Adipocyte (in vitro differentiated cells): ENCODE measurements around the gene PDHA1.

Experiments
- DNase-seq: peaks from one replicate; pipeline ENCODE4 v3.0.0-alpha.2; 2015; ENCODE audit warnings: low read depth
- H3K27me3 ChIP-seq: replicated peaks from 2 replicates; pipeline ENCODE4 v1.7.0; 2013; ENCODE audit warnings: mild to moderate bottlenecking, low read length, moderate library complexity; ENCODE audit not compliant: control insufficient read depth, insufficient read depth
- H3K36me3 ChIP-seq: 2 replicates; pipeline ENCODE4 v1.7.0; 2013; ENCODE audit warnings: low read length, mild to moderate bottlenecking, moderate library complexity; ENCODE audit not compliant: control insufficient read depth, insufficient read depth, severe bottlenecking
- H3K4me1 ChIP-seq: 2 replicates; pipeline ENCODE4 v1.7.0; 2013; ENCODE audit warnings: mild to moderate bottlenecking, low read length, moderate library complexity; ENCODE audit not compliant: control insufficient read depth, insufficient read depth
- H3K4me3 ChIP-seq: 2 replicates; pipeline ENCODE4 v1.7.0; 2013; ENCODE audit warnings: mild to moderate bottlenecking, low read length, moderate library complexity
- H3K9ac ChIP-seq: 2 replicates; pipeline ENCODE4 v1.7.0; 2013; ENCODE audit warnings: mild to moderate bottlenecking, low read length, moderate library complexity
- H3K9me3 ChIP-seq: 2 replicates; pipeline ENCODE4 v1.7.0; 2013; ENCODE audit warnings: mild to moderate bottlenecking, low read length, moderate library complexity; ENCODE audit not compliant: control insufficient read depth

Gene PDHA1

DNA sequence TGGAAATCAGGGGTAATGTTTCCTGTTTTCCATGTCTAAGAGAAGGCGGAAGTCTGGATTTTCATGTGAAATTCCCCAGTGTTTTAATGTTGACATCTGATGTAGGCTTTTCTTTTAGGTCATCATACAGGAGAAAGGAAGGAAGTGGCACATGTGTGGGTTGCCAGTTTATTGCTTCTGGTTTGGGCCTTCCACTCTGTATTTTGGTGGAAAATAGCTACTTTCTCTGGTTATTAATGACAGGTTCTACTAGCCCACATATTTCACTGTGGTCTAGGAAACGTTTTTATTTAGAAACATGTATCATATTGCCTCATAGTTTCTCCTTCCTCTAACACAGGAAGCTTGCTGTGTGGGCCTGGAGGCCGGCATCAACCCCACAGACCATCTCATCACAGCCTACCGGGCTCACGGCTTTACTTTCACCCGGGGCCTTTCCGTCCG lies 7.2 kb downstream of the PDHA1 start:
- H3K36me3 ChIP-seq: peaks cover 53% of the 10 kb centered on the region

DNA sequence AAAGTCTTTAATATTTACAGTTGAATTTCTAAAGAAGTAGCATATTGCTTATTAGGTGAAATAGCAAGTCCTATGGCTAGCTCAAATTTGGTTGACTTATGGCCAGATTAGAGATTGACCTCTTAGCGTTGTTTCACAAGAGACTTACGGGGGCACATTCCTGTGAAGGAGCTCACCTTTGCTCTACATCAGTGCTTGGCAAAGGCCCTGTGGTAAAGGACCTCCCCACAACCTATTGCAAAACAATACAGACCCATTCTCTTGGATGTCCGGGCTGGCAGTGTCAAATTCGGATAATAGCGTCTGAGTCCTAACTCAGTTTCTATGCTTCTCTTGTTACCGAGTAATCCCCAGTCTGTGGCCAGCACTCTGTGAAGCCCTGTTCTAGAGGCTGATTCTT lies 10.9 kb downstream of the PDHA1 start:
- H3K36me3 ChIP-seq: peaks cover 88% of the 10 kb centered on the region
- no peak for DNase-seq

More for the DNA sequence above, 7.2 kb downstream of the PDHA1 start:
- no peak for DNase-seq
- Histone ChIP-seq H3K9ac (no peak overlapping the region), H3K27me3 (no peaks in the 10 kb centered on the region), H3K9me3 (no peaks in the 10 kb centered on the region), H3K4me3 (no peak overlapping the region), H3K4me1 (peaks cover 28% of the 10 kb centered on the region)

DNA sequence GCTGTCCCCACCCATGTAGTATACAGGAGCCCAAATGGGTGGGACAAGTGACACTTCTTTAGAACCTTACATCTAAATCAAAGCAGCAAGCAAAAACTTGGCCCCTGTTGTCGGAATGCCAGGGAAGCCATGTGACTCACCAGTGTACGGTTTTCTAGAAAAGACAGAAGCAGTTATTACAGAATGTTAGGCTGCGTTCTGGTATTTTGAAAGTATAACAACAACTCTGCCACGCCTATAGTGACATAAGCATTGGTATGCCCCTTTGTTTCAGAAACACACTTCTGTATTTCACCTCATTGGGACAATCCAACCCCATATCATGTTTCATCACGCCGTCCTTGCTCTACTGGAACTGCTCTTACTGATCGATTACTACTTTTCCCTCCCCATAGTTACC lies 14.8 kb downstream of the PDHA1 start:
- H3K9ac ChIP-seq: no peak overlapping the region
- no peak overlapping the region for H3K4me3 ChIP-seq
- H3K9me3 ChIP-seq: no peaks in the 10 kb centered on the region
- DNase-seq: no peak
- H3K4me1 ChIP-seq: peaks cover 8% of the 10 kb centered on the region
- peaks cover 75% of the 10 kb centered on the region for H3K36me3 ChIP-seq
- no peaks in the 10 kb centered on the region for H3K27me3 ChIP-seq

More for the DNA sequence above, 10.9 kb downstream of the PDHA1 start:
- no peak overlapping the region for H3K9ac ChIP-seq
- no peaks in the 10 kb centered on the region for H3K9me3 ChIP-seq
- peaks cover 8% of the 10 kb centered on the region for H3K4me1 ChIP-seq
- H3K4me3 ChIP-seq: no peak overlapping the region
- no peaks in the 10 kb centered on the region for H3K27me3 ChIP-seq

DNA sequence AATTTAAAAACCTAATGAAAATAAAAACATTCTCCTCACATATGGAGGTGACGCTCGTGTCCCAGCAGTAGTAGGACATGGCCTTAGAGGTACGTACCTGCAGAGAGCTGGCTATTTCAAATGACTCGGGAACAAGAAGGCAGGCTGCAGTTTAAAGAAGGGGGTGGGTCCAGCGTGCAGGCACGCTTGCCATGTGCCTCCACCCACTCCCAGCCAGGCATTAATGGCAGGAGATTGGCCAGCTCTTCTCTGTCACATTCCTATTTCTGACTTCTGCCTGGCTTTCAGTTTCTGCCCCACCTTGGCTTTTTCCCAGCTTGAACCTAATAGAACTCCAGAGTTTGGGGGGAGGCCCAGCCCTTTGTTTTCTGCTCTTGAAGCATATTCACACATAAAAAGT lies 17.2 kb downstream of the PDHA1 start:
- H3K27me3 ChIP-seq: no peaks in the 10 kb centered on the region
- peaks cover 55% of the 10 kb centered on the region for H3K36me3 ChIP-seq
- no peaks in the 10 kb centered on the region for H3K9me3 ChIP-seq
- no peak overlapping the region for H3K4me3 ChIP-seq
- DNase-seq: no peak
- H3K9ac ChIP-seq: no peak overlapping the region
- H3K4me1 ChIP-seq: no peaks in the 10 kb centered on the region

DNA sequence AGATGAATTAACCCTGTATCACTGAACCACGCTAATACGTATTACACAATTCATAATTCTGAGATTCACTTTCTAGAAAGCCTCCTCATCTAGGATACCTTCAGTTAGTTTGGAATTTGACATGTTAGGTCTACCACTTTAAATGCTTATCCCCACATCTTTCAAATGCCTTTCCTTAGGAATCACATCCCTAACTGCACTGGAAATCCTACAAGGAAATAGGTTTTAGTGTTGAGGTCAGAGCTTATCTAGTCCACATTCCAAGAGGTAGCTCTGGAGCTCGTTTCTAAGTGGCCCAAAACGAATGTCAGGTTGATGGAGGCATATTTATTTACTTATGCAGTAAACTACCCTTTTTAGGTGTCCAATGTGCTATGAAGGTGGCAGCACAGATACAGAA lies 18.0 kb downstream of the PDHA1 start:
- Histone ChIP-seq H3K4me3 (no peak overlapping the region), H3K36me3 (peaks cover 47% of the 10 kb centered on the region), H3K27me3 (no peaks in the 10 kb centered on the region), H3K9me3 (no peaks in the 10 kb centered on the region), H3K9ac (no peak overlapping the region), H3K4me1 (no peaks in the 10 kb centered on the region)
- DNase-seq: no peak

DNA sequence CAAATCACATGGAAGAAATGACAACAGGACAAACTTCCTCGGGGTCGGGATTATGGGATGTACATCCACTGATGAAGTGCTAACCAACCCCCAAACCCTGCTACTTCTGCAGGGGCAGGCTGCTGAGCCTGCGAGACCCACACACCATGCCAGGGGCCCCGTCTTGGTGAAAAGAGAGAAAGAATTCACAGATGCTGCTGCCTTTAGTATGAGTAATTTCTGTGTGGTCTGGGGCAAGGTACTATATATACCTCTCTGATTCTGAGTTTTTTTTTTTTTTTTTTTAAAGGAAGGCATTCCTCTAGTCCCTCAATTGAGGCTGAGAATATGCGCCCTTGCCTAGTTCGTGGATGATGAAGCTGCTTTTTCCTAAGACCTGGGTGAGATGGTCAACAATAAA lies 24.8 kb downstream of the PDHA1 start:
- Histone ChIP-seq H3K9me3 (no peaks in the 10 kb centered on the region), H3K27me3 (peaks cover 4% of the 10 kb centered on the region), H3K4me1 (peaks cover 8% of the 10 kb centered on the region), H3K9ac (no peak overlapping the region), H3K36me3 (no peaks in the 10 kb centered on the region), H3K4me3 (no peak overlapping the region)
- DNase-seq: no peak

DNA sequence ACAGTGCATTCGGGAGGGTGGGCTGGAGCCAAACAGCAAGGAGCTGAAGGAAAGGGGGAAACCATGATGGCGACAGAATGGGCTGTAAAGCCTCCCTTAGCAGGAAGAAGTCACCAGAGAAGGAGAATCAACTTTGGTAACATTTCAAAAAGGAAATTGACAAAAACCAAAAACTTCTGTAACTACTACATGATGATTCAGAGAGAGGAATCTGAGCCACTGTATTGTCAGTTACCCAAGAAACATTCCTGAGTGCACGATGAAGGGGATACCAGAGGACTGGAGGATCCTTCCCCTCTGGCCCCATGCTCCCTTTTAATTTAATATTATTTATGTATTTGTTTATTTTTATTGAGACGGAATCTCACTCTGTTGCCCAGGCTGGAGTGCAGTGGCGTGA lies 26.3 kb downstream of the PDHA1 start:
- no peaks in the 10 kb centered on the region for H3K36me3 ChIP-seq
- no peak overlapping the region for H3K4me3 ChIP-seq
- no peak overlapping the region for H3K9ac ChIP-seq
- DNase-seq: peak; percentile 40
- H3K27me3 ChIP-seq: peaks cover 17% of the 10 kb centered on the region
- H3K4me1 ChIP-seq: peaks cover 8% of the 10 kb centered on the region
- H3K9me3 ChIP-seq: no peaks in the 10 kb centered on the region

DNA sequence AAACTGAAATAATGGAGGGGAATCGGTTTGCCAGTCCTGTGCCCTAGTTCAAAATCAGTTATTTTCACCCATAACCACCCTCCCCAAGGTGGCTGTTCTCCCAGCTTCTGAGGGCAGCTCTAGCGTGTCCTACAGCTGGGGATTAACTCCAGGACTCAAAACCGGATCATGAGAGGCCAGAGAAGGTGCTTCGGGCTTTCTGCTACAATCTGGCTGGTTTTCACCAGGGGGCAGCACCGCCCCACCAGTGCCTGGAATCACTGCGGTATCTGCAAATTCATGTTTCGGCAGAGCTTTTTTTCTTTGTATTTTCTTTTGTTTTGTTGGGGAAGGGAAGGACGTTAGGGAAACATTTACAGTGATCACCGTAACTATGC lies 28.4 kb downstream of the PDHA1 start:
- Histone ChIP-seq H3K4me3 (peak overlapping the region; percentile 72), H3K4me1 (peaks cover 8% of the 10 kb centered on the region), H3K27me3 (peaks cover 17% of the 10 kb centered on the region), H3K9ac (peak overlapping the region; percentile 54), H3K9me3 (no peaks in the 10 kb centered on the region), H3K36me3 (no peaks in the 10 kb centered on the region)
- DNase-seq: peak; percentile 85

DNA sequence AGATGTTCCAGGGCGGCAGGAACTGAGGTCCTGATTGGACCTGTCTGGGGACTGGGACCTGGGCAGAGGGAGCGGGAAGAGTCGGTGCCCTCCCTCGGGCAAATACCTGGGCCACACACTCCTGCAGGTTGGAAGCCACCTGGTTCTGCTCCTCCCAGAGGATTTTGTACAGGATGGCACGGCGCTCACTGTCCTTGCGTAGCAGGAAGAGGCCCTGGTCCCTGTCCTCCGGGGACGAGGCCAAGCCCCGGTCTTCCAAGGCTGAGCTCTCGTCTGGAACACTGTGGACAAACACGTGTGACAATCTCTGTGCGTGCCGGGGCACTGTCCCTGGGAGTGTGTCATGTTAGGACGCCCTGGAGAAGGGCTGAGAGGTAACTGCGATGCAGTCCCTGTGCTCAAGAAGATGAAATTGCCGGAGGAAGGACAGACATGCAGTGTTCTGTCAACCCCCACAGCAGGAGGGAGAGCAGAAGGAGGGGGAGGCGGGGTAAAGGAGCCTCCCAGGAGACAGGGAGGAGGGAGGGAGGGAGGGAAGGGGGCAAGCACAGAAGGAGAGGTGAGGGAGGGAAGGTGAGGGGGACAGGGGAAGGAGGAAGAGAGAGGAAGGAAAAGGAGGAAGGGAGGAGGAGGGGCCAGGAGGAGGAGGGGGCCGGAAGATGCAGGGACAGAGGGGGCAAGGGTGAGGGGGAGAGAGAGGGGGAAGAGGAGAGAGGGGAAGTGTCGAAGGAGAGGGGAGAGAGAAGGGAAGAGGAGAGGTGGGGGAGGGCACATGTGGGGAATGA lies 29.0 kb downstream of the PDHA1 start:
- peak; percentile 28 for DNase-seq
- H3K36me3 ChIP-seq: no peaks in the 10 kb centered on the region
- H3K9me3 ChIP-seq: no peaks in the 10 kb centered on the region

DNA sequence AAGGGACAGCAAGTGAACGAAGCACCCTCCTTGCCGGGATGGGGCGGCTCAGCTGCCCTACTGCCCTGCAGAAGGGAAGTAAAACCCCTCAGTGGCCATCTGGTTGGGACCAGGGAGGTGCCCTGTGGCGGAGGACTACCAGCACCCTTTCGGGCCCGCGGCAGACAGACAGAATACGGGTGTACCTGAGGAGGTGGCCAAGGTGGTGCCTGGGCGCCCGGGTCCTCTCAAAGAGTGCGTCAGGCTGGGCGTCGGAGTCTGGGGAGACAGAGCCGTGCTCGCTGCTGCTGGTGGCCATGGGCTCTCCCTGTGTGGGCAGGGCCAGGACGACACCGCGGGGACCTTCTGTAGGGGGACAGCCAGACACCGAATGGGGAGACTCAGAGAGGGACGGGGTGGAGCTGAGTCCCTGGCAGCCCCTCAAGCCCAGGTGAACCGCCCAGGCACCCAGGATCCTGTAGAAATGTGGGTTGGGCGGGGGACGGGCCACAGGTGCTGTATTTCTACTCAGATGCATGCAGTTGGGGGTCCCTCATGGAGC lies 29.7 kb downstream of the PDHA1 start:
- Histone ChIP-seq H3K4me3 (no peak overlapping the region), H3K36me3 (no peaks in the 10 kb centered on the region), H3K4me1 (peaks cover 8% of the 10 kb centered on the region), H3K9ac (no peak overlapping the region), H3K9me3 (no peaks in the 10 kb centered on the region), H3K27me3 (peaks cover 25% of the 10 kb centered on the region)
- no peak for DNase-seq

More for the DNA sequence above, 29.0 kb downstream of the PDHA1 start:
- peaks cover 8% of the 10 kb centered on the region for H3K4me1 ChIP-seq
- peak overlapping the region; percentile 72 for H3K4me3 ChIP-seq
- peak overlapping the region; percentile 54 for H3K9ac ChIP-seq
- peaks cover 19% of the 10 kb centered on the region for H3K27me3 ChIP-seq

DNA sequence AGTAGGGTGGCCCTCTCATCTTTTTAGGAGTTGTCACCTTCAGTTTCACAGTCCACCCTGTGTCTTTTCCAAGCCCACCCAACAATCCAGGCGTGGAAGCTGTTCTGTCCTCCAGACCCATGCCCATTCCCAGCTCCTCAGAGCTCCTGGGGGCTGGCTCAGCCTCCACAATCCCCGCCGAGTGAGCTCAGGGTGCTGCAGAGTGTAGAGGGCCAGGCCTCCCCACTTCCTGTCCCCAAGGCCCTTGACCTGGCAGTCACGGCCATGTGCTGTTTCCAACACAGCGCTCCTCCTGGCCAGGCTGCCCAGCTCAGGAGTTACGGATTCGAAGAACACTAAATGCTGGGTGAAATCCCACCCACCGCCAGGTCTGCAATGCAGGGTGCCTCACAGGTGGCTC lies 31.8 kb downstream of the PDHA1 start:
- H3K27me3 ChIP-seq: peaks cover 25% of the 10 kb centered on the region
- peaks cover 5% of the 10 kb centered on the region for H3K4me1 ChIP-seq
- no peaks in the 10 kb centered on the region for H3K36me3 ChIP-seq
- H3K4me3 ChIP-seq: no peak overlapping the region
- no peak overlapping the region for H3K9ac ChIP-seq
- H3K9me3 ChIP-seq: no peaks in the 10 kb centered on the region
- DNase-seq: no peak
